HepG2 (cell line): Measurements from ENCODE around the gene DSE. TPM values are rescaled to one million over a fixed set of nuclear protein-coding genes. Genes with fewer than 3 reads are reported as not detected.

Experiments
- ATAC-seq: fragments of 200-7000 bp; cut with Tn5 transposase; 3 replicates; pipeline ENCODE4 v1.9.1; 2020; ENCODE audit warnings: mild to moderate bottlenecking, moderate library complexity
- BruUV-seq: library from RNA; stranded (reverse); fragments of 400-500 nt; replicated peaks from 2 replicates; lab custom pipeline; 2021; lab: Mats Ljungman, UMichigan
- CTCF ChIA-PET: fragments of 300-600 bp; formaldehyde crosslinking; extraction: SDS; loops from one replicate; lab custom pipeline; 2021; ENCODE audit warnings: low total read pairs, inconsistent platforms, low intra/inter-chr PET ratio; lab: Yijun Ruan, JAX
- POLR2A ChIA-PET: fragments of 350-600 bp; sonication (Branson Sonifier 250); formaldehyde crosslinking; loops from one replicate; lab custom pipeline; 2020; ENCODE audit warnings: antibody characterized with exemption, inconsistent platforms; lab: Yijun Ruan, JAX
- DNase-seq: peaks from one replicate; pipeline ENCODE4 v3.0.0-alpha.2; 2015; ENCODE audit warnings: low spot score
- FAIRE-seq: peaks from 3 replicates; lab custom pipeline; 2011; peaks lifted over from hg19 to GRCh38; lab: Jason Lieb, UNC
- H2AFZ ChIP-seq: one replicate; pipeline ENCODE4 v1.6.1; 2011; ENCODE audit warnings: low read length, inconsistent platforms
- H3K27ac ChIP-seq: fragments of 300-600 bp; 3 replicates; pipeline ENCODE4 v1.8.0; 2011; ENCODE audit warnings: mixed run types, mild to moderate bottlenecking, mixed read lengths, low read length, inconsistent platforms; ENCODE audit not compliant: insufficient read depth; ENCODE audit errors: extremely low read length
- H3K27me3 ChIP-seq, 2 experiments: fragments of 200-600 bp in 1 of 2; 2 replicates in 1 of 2; 3 replicates in 1 of 2; pipeline versions ENCODE4 v1.6.0 to v1.8.0; 2011; ENCODE audit warnings: low read length in 2 of 2, mild to moderate bottlenecking in 2 of 2, moderate library complexity in 2 of 2, inconsistent platforms in 1 of 2; ENCODE audit not compliant: insufficient read depth in 2 of 2, control insufficient read depth in 1 of 2
- H3K36me3 ChIP-seq, 2 experiments: fragments of 200-600 bp in 1 of 2; replicated peaks in 1 of 2; 2 replicates in 1 of 2; 3 replicates in 1 of 2; pipeline versions ENCODE4 v1.5.1 to v1.8.0; 2011; ENCODE audit warnings: low read length in 2 of 2, inconsistent platforms in 1 of 2; ENCODE audit not compliant: insufficient read depth in 2 of 2, control insufficient read depth in 1 of 2
- H3K4me1 ChIP-seq: 2 replicates; pipeline ENCODE4 v1.5.1; 2012; ENCODE audit warnings: low read length, inconsistent platforms; ENCODE audit not compliant: insufficient read depth
- H3K4me2 ChIP-seq: 2 replicates; pipeline ENCODE4 v1.6.0; 2011; ENCODE audit warnings: low read depth, low read length, inconsistent platforms
- H3K4me3 ChIP-seq, 3 experiments: fragments of 200-600 bp in 1 of 3; sonication (generic), shearing (Covaris generic) in 1 of 3; replicated peaks in 1 of 3; 2 replicates each; pipeline ENCODE4 v1.5.1; 2011 to 2016; ENCODE audit warnings: low read length in 3 of 3, inconsistent platforms in 2 of 3, low read depth in 2 of 3, mild to moderate bottlenecking in 2 of 3, control low read depth in 1 of 3, mixed read lengths in 1 of 3; ENCODE audit not compliant: insufficient read depth in 1 of 3
- H3K79me2 ChIP-seq: one replicate; pipeline ENCODE4 v1.6.1; 2011; ENCODE audit warnings: low read length, inconsistent platforms; ENCODE audit not compliant: insufficient read depth
- H3K9ac ChIP-seq: 2 replicates; pipeline ENCODE4 v1.6.0; 2011; ENCODE audit warnings: mild to moderate bottlenecking, low read depth, low read length, inconsistent platforms; ENCODE audit not compliant: insufficient read depth
- H3K9me3 ChIP-seq: 2 replicates; pipeline ENCODE4 v1.5.1; 2012; ENCODE audit warnings: mild to moderate bottlenecking, low read length
- H4K20me1 ChIP-seq: 2 replicates; pipeline ENCODE4 v1.6.0; 2011; ENCODE audit warnings: inconsistent platforms, mild to moderate bottlenecking, low read length, moderate library complexity; ENCODE audit not compliant: insufficient read depth
- AKAP8 ChIP-seq: sonication (generic); formaldehyde crosslinking; IDR thresholded peaks from 2 replicates; pipeline ENCODE4 v1.5.1; 2020; ENCODE audit warnings: mild to moderate bottlenecking, missing genetic modification reagents
- ARID3A ChIP-seq: IDR thresholded peaks from 2 replicates; pipeline ENCODE4 v1.6.1; 2012; ENCODE audit warnings: low read depth, low read length, improper control_type of control experiment
- CEBPG ChIP-seq: IDR thresholded peaks from 2 replicates; pipeline ENCODE4 v1.6.1; 2016
- DR1 ChIP-seq: sonication (generic); formaldehyde crosslinking; IDR thresholded peaks from 2 replicates; pipeline ENCODE4 v1.8.0; 2021; ENCODE audit warnings: mild to moderate bottlenecking, missing genetic modification reagents, inconsistent platforms
- MIER2 ChIP-seq: IDR thresholded peaks from 2 replicates; pipeline ENCODE4 v1.6.1; 2016; ENCODE audit warnings: missing biosample characterization, missing genetic modification reagents
- NAIF1 ChIP-seq: sonication (generic); formaldehyde crosslinking; IDR thresholded peaks from 2 replicates; pipeline ENCODE4 v1.5.0; 2020; ENCODE audit warnings: mild to moderate bottlenecking, missing genetic modification reagents, borderline replicate concordance
- NR1H2 ChIP-seq: sonication (generic); formaldehyde crosslinking; IDR thresholded peaks from 2 replicates; pipeline ENCODE4 v1.8.1; 2022; ENCODE audit warnings: low read depth, missing genetic modification reagents, borderline replicate concordance
- RCOR2 ChIP-seq: IDR thresholded peaks from 2 replicates; pipeline ENCODE4 v1.6.1; 2016; ENCODE audit warnings: missing biosample characterization, missing genetic modification reagents
- SMAD9 ChIP-seq: sonication (generic); formaldehyde crosslinking; IDR thresholded peaks from 2 replicates; pipeline ENCODE4 v1.5.1; 2020; ENCODE audit warnings: mild to moderate bottlenecking, missing genetic modification reagents
- TBX2 ChIP-seq: sonication (generic); formaldehyde crosslinking; IDR thresholded peaks from 2 replicates; pipeline ENCODE4 v1.5.0; 2020; ENCODE audit warnings: missing genetic modification reagents, mild to moderate bottlenecking, borderline replicate concordance
- THAP11 ChIP-seq: IDR thresholded peaks from 2 replicates; pipeline ENCODE4 v1.6.1; 2016; ENCODE audit warnings: missing biosample characterization, missing genetic modification reagents
- ZNF274 ChIP-seq: sonication (generic); formaldehyde crosslinking; IDR thresholded peaks from 2 replicates; pipeline ENCODE4 v1.5.1; 2020; ENCODE audit warnings: mild to moderate bottlenecking, missing genetic modification reagents
- ZNF383 ChIP-seq: sonication (generic); formaldehyde crosslinking; IDR thresholded peaks from 2 replicates; pipeline ENCODE4 v1.4.0; 2020; ENCODE audit warnings: missing genetic modification reagents, mild to moderate bottlenecking, borderline replicate concordance
- ZNF556 ChIP-seq: sonication (generic); formaldehyde crosslinking; IDR thresholded peaks from 2 replicates; pipeline ENCODE4 v1.4.0; 2020; ENCODE audit warnings: mild to moderate bottlenecking, missing genetic modification reagents, borderline replicate concordance
- ZNF577 ChIP-seq: sonication (generic); formaldehyde crosslinking; IDR thresholded peaks from 2 replicates; pipeline ENCODE4 v1.4.0; 2020; ENCODE audit warnings: mild to moderate bottlenecking, low read depth, missing genetic modification reagents, borderline replicate concordance
- ZNF607 ChIP-seq: sonication (generic); formaldehyde crosslinking; IDR thresholded peaks from 2 replicates; pipeline ENCODE4 v1.5.1; 2020; ENCODE audit warnings: missing genetic modification reagents, mild to moderate bottlenecking, borderline replicate concordance
- ZNF713 ChIP-seq: sonication (generic); formaldehyde crosslinking; IDR thresholded peaks from 2 replicates; pipeline ENCODE4 v1.4.0; 2020; ENCODE audit warnings: mild to moderate bottlenecking, missing genetic modification reagents
- WGBS: methylation state at CpG from one replicate; pipeline ENCODE4 v1.1.6; 2017; ENCODE audit warnings: low lambda C conversion rate; 5-methylcytosine and 5-hydroxymethylcytosine counted together
- in situ Hi-C: cut with HindIII; loops from 2 replicates; pipeline ENCODE4 v1.10.0; 2017; ENCODE audit warnings: low pct_unique_long_range_greater_than_20kb; ENCODE audit not compliant: extremely low pct_ligation_motif_present
- intact Hi-C: fragments of 100-400 bp; cut with micrococcal nuclease; formaldehyde crosslinking; loops from one replicate; pipeline ENCODE4 v1.10.0; 2022; ENCODE audit not compliant: unreplicated experiment
- polyA plus RNA-seq, 8 experiments: library from polyadenylated mRNA; depleted of rRNA in 3 of 8; stranded (reverse) in 7 of 8; unstranded in 1 of 8; fragments of >200 nt; fragmentation: Illumina TruSeq in 4 of 8; extraction: Trizol in 4 of 8; gene quantifications; 2 replicates each; pipeline versions ENCODE4 v1.2.1 to v1.2.3, GENCODE V29; 2011 to 2016; ENCODE audit warnings: low read depth in 4 of 8, missing spikeins in 1 of 8, mixed read lengths in 1 of 8; ENCODE audit not compliant: insufficient read depth in 1 of 8
- total RNA-seq, 5 experiments: library from RNA; depleted of rRNA; stranded (reverse); fragments of >200 nt; fragmentation: Illumina TruSeq; extraction: Trizol; gene quantifications; 2 replicates each; pipeline ENCODE4 v1.2.3, GENCODE V29; 2016; ENCODE audit warnings: low read depth in 1 of 5

Gene DSE
- total and polyA plus RNA-seq, 2 of the 13 experiments (the other 11 are each of a cell fraction or from before 2014, with no cell fraction given), result 2.6 to 4.6 TPM

- ChIA-PET POLR2A (no interaction called here), CTCF (no interaction called here)
- Histone ChIP-seq H3K4me1 (no peaks in the 10 kb centered on the region), H3K36me3 (no peaks in the 10 kb centered on the region), H3K4me2 (no peak overlapping the region), H3K27ac (no peak overlapping the region), H2AFZ (no peak overlapping the region), H3K79me2 (no peaks in the 10 kb centered on the region), H3K9me3 (no peaks in the 10 kb centered on the region), H4K20me1 (no peaks in the 10 kb centered on the region), H3K4me3 (no peak overlapping the region), H3K27me3 (no peaks in the 10 kb centered on the region), H3K9ac (no peak overlapping the region)
- ATAC-seq, result no peak
- BruUV-seq, result no TSS peak
- no peak for DNase-seq
- WGBS, result 7% methylated on average over 1 of the region's 1 CpG
- FAIRE-seq, result no peak
- in situ Hi-C loops, result no loop called here
- TF ChIP-seq ZNF274 (no peak), NAIF1 (no peak), DR1 (no peak), ZNF556 (CRISPR knock-in tag) (no peak), TBX2 (no peak), CEBPG (CRISPR knock-in tag) (no peak), ZNF713 (CRISPR knock-in tag) (no peak), ZNF577 (no peak), AKAP8 (CRISPR knock-in tag) (no peak), MIER2 (CRISPR knock-in tag) (no peak), SMAD9 (CRISPR knock-in tag) (no peak), NR1H2 (no peak), THAP11 (CRISPR knock-in tag) (no peak), ARID3A (no peak), ZNF383 (no peak), RCOR2 (CRISPR knock-in tag) (no peak), ZNF607 (CRISPR knock-in tag) (no peak)
- intact Hi-C loops, result no loop called here
Measured at GRCh38 chr6:116439522-116440051, 68.8 kb downstream of the DSE start.
